HG03175 (cell line): ENCODE measurements around the gene CCNDBP1.

Experiments
- ATAC-seq: cut with Tn5 transposase; IDR thresholded peaks from one replicate; pipeline ENCODE4 v1.9.1; 2021; ENCODE audit warnings: mild to moderate bottlenecking, moderate library complexity; ENCODE audit not compliant: unreplicated experiment

Gene CCNDBP1

DNA sequence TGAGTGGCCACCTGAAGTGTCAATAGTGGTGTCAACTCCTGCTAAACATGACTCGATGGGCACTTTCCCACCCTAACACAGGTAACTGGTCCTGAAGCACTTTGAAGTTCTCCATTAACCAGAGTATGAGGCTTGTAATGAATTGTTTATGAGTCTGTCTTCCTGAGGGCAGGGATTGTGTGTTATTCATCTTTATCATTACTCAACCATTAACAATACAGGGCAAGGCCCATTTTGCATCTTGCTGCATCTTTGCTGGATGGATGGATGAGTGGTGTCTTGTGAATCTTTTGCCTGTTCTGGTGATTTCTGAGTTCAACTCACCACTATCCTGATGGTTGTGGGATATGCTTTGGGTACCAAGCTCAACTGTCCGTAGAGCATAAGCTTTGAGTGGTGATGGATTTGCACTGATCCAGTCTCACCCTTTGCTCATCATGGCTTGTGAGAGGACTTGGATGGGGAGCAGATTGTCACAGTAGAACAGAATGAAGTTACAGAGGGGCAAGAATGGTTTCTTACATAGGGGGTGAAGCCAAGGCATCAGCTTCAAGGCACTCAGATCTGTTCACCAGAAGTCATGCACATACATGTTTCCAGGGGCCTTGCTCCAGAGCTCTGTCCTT lies 57.9 kb downstream of the CCNDBP1 start:
- no peak for ATAC-seq

DNA sequence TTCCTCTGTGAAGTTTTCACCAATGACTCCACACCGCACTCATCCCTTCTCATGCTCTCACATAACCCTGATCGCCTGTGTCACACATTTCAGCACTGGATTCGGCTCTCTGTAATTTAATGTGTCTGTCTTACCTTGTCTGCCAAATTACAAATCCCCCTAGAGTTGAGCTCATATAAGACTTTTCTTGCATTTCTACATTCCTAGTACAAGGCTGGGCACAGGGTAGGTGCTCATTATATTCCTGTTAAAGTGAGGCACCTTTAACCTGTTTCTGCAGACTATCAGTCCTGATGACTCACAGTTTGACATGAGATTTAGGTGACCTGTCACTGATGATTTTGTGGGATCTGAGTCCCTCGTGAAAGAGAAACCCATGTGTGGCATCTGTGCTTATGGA lies 58.9 kb downstream of the CCNDBP1 start:
- ATAC-seq = no peak

DNA sequence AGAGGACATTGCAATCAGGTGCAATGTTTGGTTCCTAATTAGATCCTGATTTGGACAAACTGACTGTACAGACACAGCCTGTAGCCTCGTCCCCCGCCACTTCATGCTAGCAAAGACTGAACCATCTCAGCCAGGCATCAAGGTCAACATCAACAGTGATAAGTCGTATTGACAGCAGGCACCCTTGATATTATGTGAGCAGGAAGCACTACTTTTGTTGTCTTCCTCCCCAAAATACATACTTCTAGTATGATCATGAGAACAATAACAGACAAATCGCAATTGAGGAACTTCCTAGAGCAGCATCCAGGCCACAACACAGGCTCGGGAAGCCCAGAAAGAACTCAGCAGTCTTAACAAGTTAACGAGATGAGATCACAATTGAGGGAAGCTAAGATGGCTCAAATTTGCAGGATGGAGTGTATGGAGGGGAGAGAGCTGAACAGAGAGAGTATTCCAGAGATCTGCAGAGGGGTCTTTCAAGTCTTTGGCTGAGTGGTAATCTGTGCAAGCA lies 61.1 kb downstream of the CCNDBP1 start:
- no peak for ATAC-seq
